SH-SY5Y (cell line): Measurements from ENCODE around the gene NELFA.

ENCODE experiments used
- GATA2 ChIP-seq: IDR thresholded peaks from 2 replicates; pipeline ENCODE4 v1.6.1; 2011; ENCODE audit warnings: mild to moderate bottlenecking, low read depth, low read length
- GATA3 ChIP-seq: IDR thresholded peaks from 2 replicates; pipeline ENCODE4 v1.6.1; 2011; ENCODE audit warnings: low read depth, mild to moderate bottlenecking, low read length, moderate library complexity

Gene NELFA

GRCh38 chr4:1980561-1981041 lies 28.2 kb downstream of the NELFA start:
- TF ChIP-seq GATA3: no peak
- TF ChIP-seq GATA2: no peak

DNA sequence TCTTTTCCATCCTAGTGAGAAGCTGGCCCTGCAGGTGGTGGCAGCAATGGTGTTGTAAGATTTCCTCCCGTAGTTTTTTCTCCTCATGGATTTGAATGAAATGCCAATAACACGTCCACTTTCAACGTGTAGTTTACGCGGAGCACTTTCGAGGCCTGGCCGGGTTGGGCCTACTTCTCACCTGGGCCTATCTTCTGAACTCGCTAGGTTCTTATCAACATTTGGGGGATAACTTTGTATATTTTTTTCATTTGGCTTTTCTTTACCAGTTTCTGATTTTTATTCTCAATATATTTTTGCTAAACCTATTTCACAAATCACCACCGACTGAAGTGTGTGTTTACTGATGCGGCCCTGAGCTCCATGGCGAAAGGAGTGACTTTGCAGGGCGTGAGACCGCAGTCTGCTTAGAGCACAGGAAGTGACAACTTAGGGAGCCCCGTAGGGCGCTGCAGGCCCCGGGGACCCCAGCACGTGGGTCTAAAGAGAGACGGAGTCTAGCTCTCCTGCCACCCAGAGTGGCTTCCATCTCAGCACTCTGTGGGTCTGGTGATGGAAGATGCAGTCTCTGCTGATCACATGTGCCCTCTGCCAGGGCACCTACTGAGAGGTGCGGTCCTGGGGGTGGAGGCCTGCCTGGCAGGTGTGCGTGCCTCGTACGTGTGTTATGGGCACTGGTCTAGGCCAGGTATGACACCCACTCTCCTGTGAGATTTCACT lies 29.1 kb downstream of the NELFA start:
- TF ChIP-seq GATA3 (no peak), GATA2 (no peak)

GRCh38 chr4:1978741-1979476 lies 29.9 kb downstream of the NELFA start:
- TF ChIP-seq GATA3 (no peak), GATA2 (no peak)

DNA sequence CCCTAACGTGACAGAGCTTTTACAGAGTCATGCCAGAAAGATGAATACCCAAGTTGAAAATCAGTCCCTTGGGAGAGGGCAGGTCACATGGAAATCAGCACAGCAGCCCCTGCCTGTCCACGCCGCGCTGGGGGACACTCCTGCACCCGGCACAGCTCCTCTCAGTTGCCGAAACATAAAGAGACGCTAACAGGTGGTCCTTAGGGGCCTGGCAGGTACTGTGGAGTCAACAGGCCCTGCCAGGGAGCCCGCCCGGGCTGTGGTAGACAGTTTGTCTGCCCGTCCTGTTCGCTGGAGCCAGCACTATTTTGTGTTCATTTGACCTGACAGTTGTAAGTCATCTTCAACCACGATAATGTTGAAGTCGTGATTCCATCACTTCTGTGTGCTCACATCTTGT lies 30.5 kb downstream of the NELFA start:
- TF ChIP-seq GATA2 (no peak), GATA3 (no peak)

GRCh38 chr4:1976416-1977352 lies 32.1 kb downstream of the NELFA start:
- no peak for TF ChIP-seq GATA3
- no peak for TF ChIP-seq GATA2

- TF ChIP-seq GATA2: no peak
These were observed 32.9 kb downstream of the NELFA start for GRCh38 chr4:1975880-1976279.

GRCh38 chr4:1975391-1975801 lies 33.4 kb downstream of the NELFA start:
- no peak for TF ChIP-seq GATA3
- no peak for TF ChIP-seq GATA2

- no peak for TF ChIP-seq GATA3
- no peak for TF ChIP-seq GATA2
These were observed 33.9 kb downstream of the NELFA start for GRCh38 chr4:1974840-1975239.

GRCh38 chr4:1973661-1974060 lies 35.1 kb downstream of the NELFA start:
- TF ChIP-seq GATA2 (no peak), GATA3 (no peak)

- TF ChIP-seq GATA2 (no peak), GATA3 (no peak)
These were observed 35.6 kb downstream of the NELFA start for GRCh38 chr4:1973218-1973617.

DNA sequence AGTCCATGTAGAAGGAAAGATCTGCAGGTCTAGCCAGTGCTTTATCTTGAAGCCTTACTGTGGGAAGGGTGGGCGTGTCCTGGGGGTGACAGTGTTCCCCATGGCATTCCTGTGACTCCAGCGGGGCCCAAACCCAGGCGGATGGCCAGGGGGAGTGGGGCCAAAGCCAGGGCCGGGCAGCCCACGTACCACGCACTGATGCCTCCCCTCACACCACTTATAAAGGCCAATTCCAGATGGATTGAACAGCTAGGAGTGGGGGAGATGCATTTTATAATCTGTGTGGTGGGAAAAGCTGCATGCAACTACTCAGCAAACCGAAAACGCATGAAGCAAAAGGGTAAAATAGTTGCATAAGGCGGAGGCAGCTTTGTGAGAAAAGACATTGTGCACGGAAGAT lies 36.4 kb downstream of the NELFA start:
- TF ChIP-seq GATA2 (no peak), GATA3 (no peak)

GRCh38 chr4:1971456-1972200 lies 37.1 kb downstream of the NELFA start:
- no peak for TF ChIP-seq GATA3
- TF ChIP-seq GATA2: no peak

GRCh38 chr4:1970926-1971325 lies 37.8 kb downstream of the NELFA start:
- no peak for TF ChIP-seq GATA2
- TF ChIP-seq GATA3: no peak

DNA sequence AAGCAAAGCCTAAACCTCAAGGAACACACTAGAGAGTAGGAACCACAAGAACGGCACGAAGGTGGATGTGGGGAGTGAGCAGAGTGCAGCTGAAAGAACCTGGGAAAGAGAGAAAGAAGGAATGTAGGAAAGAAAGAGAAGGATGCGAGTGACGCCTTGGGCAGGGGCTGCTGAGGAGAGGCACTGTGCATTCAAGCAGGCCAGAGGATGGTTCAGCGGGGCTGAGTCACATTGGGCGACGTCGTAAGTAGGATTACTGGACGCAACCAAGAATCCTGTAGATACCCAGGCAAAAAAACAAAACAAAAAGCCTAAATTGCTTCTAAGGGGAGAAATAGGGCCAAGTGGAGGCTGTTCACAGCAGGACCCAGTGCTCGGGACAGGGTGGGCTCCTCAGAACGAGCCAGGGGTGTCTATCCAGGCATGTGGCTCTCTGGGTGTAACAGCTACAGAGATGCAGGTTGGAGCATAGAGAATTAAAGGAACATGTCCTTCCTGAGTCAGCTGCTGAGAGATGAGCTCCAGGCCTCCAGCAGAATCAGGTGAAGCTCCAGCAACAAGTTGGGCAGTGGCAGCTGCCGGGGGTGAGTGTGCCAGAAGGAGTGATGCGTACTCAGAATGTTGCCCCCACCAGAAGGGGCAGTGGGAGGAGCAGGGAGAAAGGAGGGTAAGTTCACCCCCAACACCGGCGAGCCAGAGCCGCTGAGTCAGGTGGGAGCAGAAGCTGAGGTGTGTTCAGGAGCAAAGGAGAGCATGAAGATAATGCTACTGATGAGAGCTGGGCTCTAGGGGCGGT lies 38.6 kb downstream of the NELFA start:
- no peak for TF ChIP-seq GATA3
- no peak for TF ChIP-seq GATA2
